Vagina (tissue), 2 donors: ENCODE results near the gene PA2G4. TPM values are rescaled to one million over a fixed set of nuclear protein-coding genes. Genes with fewer than 3 reads are reported as not detected.

Experiments used
- DNase-seq, 2 donors: peaks; one replicate each; pipeline ENCODE4 v3.0.0-alpha.2; 2017; ENCODE audit errors: extremely low spot score in 2 of 2
- H3K27ac ChIP-seq: fragments of 200-600 bp; sonication (generic); one replicate; pipeline ENCODE4 v1.5.1; 2019
- H3K27me3 ChIP-seq: fragments of 200-600 bp; sonication (generic); one replicate; pipeline ENCODE4 v1.5.1; 2019
- H3K36me3 ChIP-seq, 2 donors: fragments of 200-600 bp; sonication (generic); one replicate each; pipeline ENCODE4 v1.5.1; 2017 to 2019
- H3K4me1 ChIP-seq: fragments of 200-600 bp; sonication (generic); one replicate; pipeline ENCODE4 v1.5.1; 2019
- H3K4me3 ChIP-seq, 2 donors: fragments of 200-600 bp; sonication (generic); 1 replicate in 1 of 2; 2 replicates in 1 of 2; pipeline ENCODE4 v1.5.1; 2016 to 2019
- H3K9me3 ChIP-seq: fragments of 200-600 bp; sonication (generic); one replicate; pipeline ENCODE4 v1.5.1; 2019
- POLR2A ChIP-seq, 2 donors: fragments of 450-650 bp; IDR thresholded peaks; one replicate each; pipeline ENCODE4 v1.6.1; 2017; ENCODE audit warnings: antibody characterized with exemption in 2 of 2, mild to moderate bottlenecking in 2 of 2, moderate library complexity in 2 of 2
- POLR2AphosphoS5 ChIP-seq, 2 donors: sonication (generic); formaldehyde crosslinking; IDR thresholded peaks; one replicate each; pipeline ENCODE4 v1.9.0; 2017; ENCODE audit warnings: antibody characterized with exemption in 2 of 2, mild to moderate bottlenecking in 2 of 2, low read depth in 1 of 2; ENCODE audit not compliant: insufficient read depth in 1 of 2
- intact Hi-C: fragments of 100-400 bp; cut with DNase I; formaldehyde crosslinking; loops from one replicate; pipeline ENCODE4 v1.15.1; 2023
- total RNA-seq: library from RNA; depleted of rRNA; stranded (reverse); fragments of >200 nt; gene quantifications from one replicate; pipeline ENCODE4 v1.2.3, GENCODE V29; 2016
- TF ChIP-seq, protein P1 (sequence below), 3 experiments: fragments of 450-650 bp in 2 of 3; fragments of 200-600 bp in 1 of 3; sonication (generic) in 1 of 3; IDR thresholded peaks; one replicate each; pipeline ENCODE4 v1.5.1; 2017 to 2019; ENCODE audit warnings: antibody characterized with exemption in 3 of 3, mild to moderate bottlenecking in 2 of 3, moderate library complexity in 2 of 3

The PA2G4 gene
- total RNA-seq, 1 donor from 2014 or later, result 116 TPM

DNA sequence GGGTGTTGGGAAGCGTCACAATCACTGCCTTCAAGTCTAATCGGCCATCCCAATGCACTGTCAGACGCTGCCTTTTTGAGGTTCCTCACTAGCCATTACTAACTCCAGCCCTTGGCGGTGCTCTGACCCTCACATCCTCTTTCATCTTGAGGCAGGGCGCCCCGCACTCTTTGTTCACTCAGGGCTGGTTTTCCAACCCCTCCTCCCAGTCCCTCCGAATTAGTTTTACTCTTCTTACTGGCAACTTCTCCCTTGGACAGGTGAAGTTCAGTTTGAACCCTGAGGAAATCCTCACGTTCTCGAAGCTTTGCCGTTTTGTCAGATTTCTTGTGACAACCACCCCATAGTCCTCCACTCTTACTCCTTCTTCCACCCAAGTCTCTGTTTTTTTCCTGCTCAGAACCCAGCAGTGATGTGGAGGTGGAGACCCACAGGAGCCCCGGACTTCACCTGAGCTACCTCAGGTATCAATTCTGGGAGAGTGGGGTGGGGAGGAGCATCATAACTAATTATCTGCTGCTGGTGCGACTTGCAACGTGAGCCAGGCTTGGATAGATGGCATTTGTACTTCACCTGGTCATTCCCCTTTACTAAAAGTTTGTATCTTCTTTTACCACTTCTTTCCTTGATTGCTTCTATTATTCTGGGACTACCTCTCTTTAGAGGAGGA, 14.5 kb downstream of the PA2G4 start:
- no peaks in the 10 kb centered on the region for H3K9me3 ChIP-seq
- peaks cover 0 to 13% of the 10 kb centered on the region in 2 donors for H3K36me3 ChIP-seq
- DNase-seq, result no peak
- H3K4me3 ChIP-seq, result peak overlapping the region; percentile 66 to 71
- no peaks in the 10 kb centered on the region for H3K27me3 ChIP-seq
- TF ChIP-seq, protein P1, sequence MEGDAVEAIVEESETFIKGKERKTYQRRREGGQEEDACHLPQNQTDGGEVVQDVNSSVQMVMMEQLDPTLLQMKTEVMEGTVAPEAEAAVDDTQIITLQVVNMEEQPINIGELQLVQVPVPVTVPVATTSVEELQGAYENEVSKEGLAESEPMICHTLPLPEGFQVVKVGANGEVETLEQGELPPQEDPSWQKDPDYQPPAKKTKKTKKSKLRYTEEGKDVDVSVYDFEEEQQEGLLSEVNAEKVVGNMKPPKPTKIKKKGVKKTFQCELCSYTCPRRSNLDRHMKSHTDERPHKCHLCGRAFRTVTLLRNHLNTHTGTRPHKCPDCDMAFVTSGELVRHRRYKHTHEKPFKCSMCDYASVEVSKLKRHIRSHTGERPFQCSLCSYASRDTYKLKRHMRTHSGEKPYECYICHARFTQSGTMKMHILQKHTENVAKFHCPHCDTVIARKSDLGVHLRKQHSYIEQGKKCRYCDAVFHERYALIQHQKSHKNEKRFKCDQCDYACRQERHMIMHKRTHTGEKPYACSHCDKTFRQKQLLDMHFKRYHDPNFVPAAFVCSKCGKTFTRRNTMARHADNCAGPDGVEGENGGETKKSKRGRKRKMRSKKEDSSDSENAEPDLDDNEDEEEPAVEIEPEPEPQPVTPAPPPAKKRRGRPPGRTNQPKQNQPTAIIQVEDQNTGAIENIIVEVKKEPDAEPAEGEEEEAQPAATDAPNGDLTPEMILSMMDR (IDR thresholded peaks at IDR 0.05), result no peak
- TF ChIP-seq POLR2A (IDR thresholded peaks at IDR 0.05) (no peak), POLR2AphosphoS5 (IDR thresholded peaks at IDR 0.05; ENCODE audit: insufficient read depth in 1 of 2, low read depth in 1 of 2) (no peak)
- H3K27ac ChIP-seq, result peak overlapping the region; percentile 95
- intact Hi-C loops, result loop anchor here (2.0 kb wide), 1 partner anchor 70 kb away; the partner anchor contains the start of gene SMARCC2
- peaks cover 15% of the 10 kb centered on the region for H3K4me1 ChIP-seq

DNA sequence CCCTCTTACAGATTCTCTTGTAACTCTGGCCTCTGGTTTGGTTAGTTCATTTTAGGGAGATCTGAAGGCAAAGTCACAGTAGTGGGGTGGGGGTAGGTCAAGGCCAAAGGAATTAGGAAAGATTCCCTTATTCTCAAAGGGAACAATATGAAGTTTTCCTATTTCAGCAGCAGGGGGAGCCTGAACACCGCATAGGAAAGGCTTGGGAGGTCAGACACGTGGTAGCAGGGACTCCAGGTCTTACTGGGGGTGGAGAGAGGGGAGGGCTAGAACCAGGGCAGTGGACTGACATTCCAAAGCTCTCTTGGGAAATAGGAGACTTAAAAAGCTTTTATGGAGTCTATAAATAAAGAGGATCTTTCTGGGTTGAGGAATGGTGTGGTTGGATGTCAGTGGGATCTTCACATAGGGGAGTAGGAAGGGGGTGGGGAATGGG, 15.0 kb downstream of the PA2G4 start:
- H3K36me3 ChIP-seq, result peaks cover 0 to 13% of the 10 kb centered on the region in 2 donors
- H3K27ac ChIP-seq, result peak overlapping the region; percentile 95
- intact Hi-C loops, result loop anchor here (2.0 kb wide), 1 partner anchor 69 kb away; the partner anchor contains the start of gene SMARCC2
- no peak for DNase-seq
- H3K9me3 ChIP-seq, result no peaks in the 10 kb centered on the region
- peak overlapping the region; percentile 66 to 71 for H3K4me3 ChIP-seq
- H3K27me3 ChIP-seq, result no peaks in the 10 kb centered on the region
- TF ChIP-seq, protein P1 (IDR thresholded peaks at IDR 0.05), result peak; percentile 70 to 79 (median 78)
- no peak for TF ChIP-seq POLR2A (IDR thresholded peaks at IDR 0.05)
- TF ChIP-seq POLR2AphosphoS5 (IDR thresholded peaks at IDR 0.05; ENCODE audit: insufficient read depth in 1 of 2, low read depth in 1 of 2), result peak in 1 of 2 donors; percentile 90
- H3K4me1 ChIP-seq, result peaks cover 15% of the 10 kb centered on the region

DNA sequence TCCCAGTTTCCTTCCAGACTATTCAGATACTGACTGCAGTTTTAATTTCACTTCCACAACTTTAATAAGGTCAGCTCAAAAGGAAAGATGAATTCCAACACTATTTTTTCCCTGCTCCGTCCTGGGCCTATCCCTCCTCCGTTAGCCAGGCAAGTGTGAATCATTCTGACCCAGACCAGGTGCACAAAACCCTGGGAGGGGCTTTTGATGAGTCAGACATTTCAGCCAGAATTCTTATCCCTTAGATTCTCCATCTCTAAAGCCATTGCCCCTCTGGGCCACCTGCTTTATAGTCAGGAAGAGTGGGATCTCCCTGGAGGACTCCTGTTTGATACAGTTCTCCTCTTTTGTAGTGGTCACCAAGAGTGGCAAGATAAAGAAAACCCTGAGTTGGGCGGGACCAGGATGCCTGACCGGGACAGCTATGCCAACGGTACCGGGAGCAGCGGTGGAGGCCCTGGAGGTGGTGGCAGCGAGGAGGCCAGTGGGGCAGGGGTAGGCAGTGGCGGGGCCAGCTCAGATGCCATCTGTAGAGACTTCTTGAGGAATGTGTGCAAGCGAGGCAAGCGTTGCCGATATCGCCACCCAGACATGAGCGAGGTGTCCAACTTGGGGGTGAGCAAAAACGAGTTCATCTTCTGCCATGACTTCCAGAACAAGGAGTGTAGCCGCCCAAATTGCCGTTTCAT, 15.9 kb downstream of the PA2G4 start:
- intact Hi-C loops, result loop anchor here (5.0 to 10.0 kb wide), 2 partner anchors 42 to 104 kb away; partner anchors contain the start of genes NABP2 and RNF41

DNA sequence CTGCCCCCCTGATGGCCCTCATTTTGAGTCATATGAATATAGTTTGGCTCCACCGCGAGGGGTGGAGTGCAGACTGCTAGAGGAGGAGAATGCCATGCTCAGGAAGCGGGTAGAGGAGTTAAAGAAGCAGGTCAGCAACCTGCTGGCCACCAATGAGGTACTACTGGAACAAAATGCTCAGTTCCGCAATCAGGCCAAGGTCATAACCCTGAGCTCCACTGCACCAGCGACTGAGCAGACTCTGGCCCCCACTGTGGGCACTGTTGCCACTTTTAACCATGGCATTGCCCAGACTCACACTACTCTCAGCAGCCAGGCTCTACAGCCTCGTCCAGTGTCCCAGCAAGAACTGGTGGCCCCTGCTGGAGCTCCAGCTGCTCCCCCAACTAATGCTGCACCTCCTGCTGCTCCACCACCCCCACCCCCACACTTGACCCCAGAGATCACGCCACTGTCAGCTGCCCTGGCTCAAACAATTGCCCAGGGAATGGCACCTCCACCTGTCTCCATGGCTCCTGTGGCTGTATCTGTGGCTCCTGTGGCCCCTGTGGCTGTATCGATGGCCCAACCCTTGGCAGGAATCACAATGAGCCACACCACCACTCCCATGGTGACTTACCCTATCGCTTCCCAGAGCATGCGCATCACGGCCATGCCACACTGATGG, 17.0 kb downstream of the PA2G4 start:
- H3K4me3 ChIP-seq, result no peak overlapping the region
- peak overlapping the region; percentile 95 for H3K27ac ChIP-seq
- peaks cover 0 to 13% of the 10 kb centered on the region in 2 donors for H3K36me3 ChIP-seq
- no peaks in the 10 kb centered on the region for H3K27me3 ChIP-seq
- no peaks in the 10 kb centered on the region for H3K9me3 ChIP-seq
- no peak for DNase-seq
- H3K4me1 ChIP-seq, result peaks cover 22% of the 10 kb centered on the region
- intact Hi-C loops, result loop anchor here (5.0 to 10.0 kb wide), 2 partner anchors 41 to 103 kb away; partner anchors contain the start of genes NABP2 and RNF41
- no peak for TF ChIP-seq POLR2AphosphoS5 (IDR thresholded peaks at IDR 0.05; ENCODE audit: insufficient read depth in 1 of 2, low read depth in 1 of 2)

More for the DNA sequence above, 15.9 kb downstream of the PA2G4 start:
- Histone ChIP-seq H3K4me3 (no peak overlapping the region), H3K27me3 (no peaks in the 10 kb centered on the region), H3K36me3 (peaks cover 0 to 13% of the 10 kb centered on the region in 2 donors), H3K27ac (peak overlapping the region; percentile 95), H3K4me1 (peaks cover 15% of the 10 kb centered on the region), H3K9me3 (no peaks in the 10 kb centered on the region)
- TF ChIP-seq POLR2AphosphoS5 (IDR thresholded peaks at IDR 0.05; ENCODE audit: insufficient read depth in 1 of 2, low read depth in 1 of 2) (no peak), POLR2A (IDR thresholded peaks at IDR 0.05) (no peak)
- TF ChIP-seq, protein P1 (IDR thresholded peaks at IDR 0.05), result no peak
- DNase-seq, result no peak

DNA sequence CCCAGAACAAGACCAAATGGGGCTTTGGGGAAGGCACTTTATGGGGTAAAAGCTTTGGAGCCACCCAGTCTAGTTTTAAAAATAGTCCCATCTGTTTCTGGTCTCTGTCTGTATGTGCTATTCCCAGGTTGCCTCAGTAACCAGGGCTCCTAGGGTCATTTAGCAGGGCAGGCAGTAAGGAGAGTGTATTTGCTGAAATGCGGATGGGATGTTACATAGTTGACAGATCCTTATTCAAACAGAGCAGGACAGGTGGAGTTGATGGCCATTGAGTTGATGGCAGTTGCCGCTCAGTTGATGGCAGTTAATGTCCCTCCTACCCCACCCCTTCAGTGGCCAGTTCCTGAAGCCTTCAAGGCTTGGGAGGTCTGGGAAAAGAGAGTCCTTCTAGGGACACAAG, 18.3 kb downstream of the PA2G4 start:
- H3K36me3 ChIP-seq, result peaks cover 0 to 13% of the 10 kb centered on the region in 2 donors
- intact Hi-C loops, result loop anchor here (5.0 to 10.0 kb wide), 2 partner anchors 40 to 102 kb away; partner anchors contain the start of genes NABP2 and RNF41
- no peaks in the 10 kb centered on the region for H3K27me3 ChIP-seq
- no peak for TF ChIP-seq POLR2AphosphoS5 (IDR thresholded peaks at IDR 0.05; ENCODE audit: insufficient read depth in 1 of 2, low read depth in 1 of 2)
- no peak for TF ChIP-seq POLR2A (IDR thresholded peaks at IDR 0.05)
- TF ChIP-seq, protein P1 (IDR thresholded peaks at IDR 0.05), result no peak
- no peaks in the 10 kb centered on the region for H3K9me3 ChIP-seq
- H3K4me3 ChIP-seq, result no peak overlapping the region
- no peak for DNase-seq
- H3K4me1 ChIP-seq, result peaks cover 34% of the 10 kb centered on the region
- H3K27ac ChIP-seq, result no peak overlapping the region
